IMR-90 (cell line): ENCODE measurements around the gene TYRO3. TPM values are rescaled to one million over a fixed set of nuclear protein-coding genes. Genes with fewer than 3 reads are reported as not detected.

ENCODE experiments used
- ATAC-seq: fragments of 200-7000 bp; cut with Tn5 transposase; 2 replicates; pipeline ENCODE4 v1.9.1; 2020; ENCODE audit warnings: low read depth, mild to moderate bottlenecking, moderate library complexity
- BruUV-seq: library from RNA; stranded (reverse); fragments of 400-500 nt; replicated peaks from 2 replicates; lab custom pipeline; 2021; lab: Mats Ljungman, UMichigan
- CTCF ChIA-PET: fragments of 300-600 bp; formaldehyde crosslinking; extraction: SDS; loops from one replicate; lab custom pipeline; 2021; ENCODE audit warnings: antibody characterized with exemption; lab: Yijun Ruan, JAX
- POLR2A ChIA-PET: fragments of 300-600 bp; sonication (Branson Sonifier 250); formaldehyde crosslinking; loops from one replicate; lab custom pipeline; 2022; ENCODE audit warnings: antibody characterized with exemption; ENCODE audit not compliant: unreplicated experiment; lab: Charles Lee
- DNase-seq: peaks from one replicate; pipeline ENCODE4 v3.0.0; 2013
- H2AFZ ChIP-seq: replicated peaks from 2 replicates; pipeline ENCODE3; 2013; ENCODE audit warnings: low read length, mild to moderate bottlenecking; ENCODE audit not compliant: poor library complexity
- H2AK5ac ChIP-seq: 2 replicates; pipeline ENCODE4 v1.6.1; 2013; ENCODE audit warnings: low read depth, low read length, inconsistent platforms
- H2AK9ac ChIP-seq: replicated peaks from 2 replicates; pipeline ENCODE3; 2013; ENCODE audit warnings: mild to moderate bottlenecking, low read depth, low read length, moderate library complexity; ENCODE audit not compliant: poor library complexity
- H2BK120ac ChIP-seq: 2 replicates; pipeline ENCODE4 v1.6.1; 2013; ENCODE audit warnings: low read depth, low read length, inconsistent platforms
- H2BK15ac ChIP-seq: 3 replicates; pipeline ENCODE4 v1.6.1; 2013; ENCODE audit warnings: low read depth, low read length, inconsistent platforms
- H2BK20ac ChIP-seq: 2 replicates; pipeline ENCODE4 v1.6.1; 2013; ENCODE audit warnings: low read depth, mild to moderate bottlenecking, inconsistent platforms, low read length, moderate library complexity
- H2BK5ac ChIP-seq: 2 replicates; pipeline ENCODE4 v1.6.1; 2013; ENCODE audit warnings: mild to moderate bottlenecking, low read depth, low read length, inconsistent platforms; ENCODE audit not compliant: poor library complexity, severe bottlenecking
- H3K14ac ChIP-seq: replicated peaks from 2 replicates; pipeline ENCODE4 v1.6.1; 2013; ENCODE audit warnings: low read depth, low read length, inconsistent platforms
- H3K18ac ChIP-seq: 2 replicates; pipeline ENCODE4 v1.6.1; 2013; ENCODE audit warnings: low read depth, low read length, control low read depth
- H3K23ac ChIP-seq: 2 replicates; pipeline ENCODE4 v1.6.1; 2013; ENCODE audit warnings: low read depth, low read length, inconsistent platforms
- H3K27ac ChIP-seq: 2 replicates; pipeline ENCODE4 v1.5.1; 2013; ENCODE audit warnings: mild to moderate bottlenecking, control low read depth, low read length; ENCODE audit not compliant: insufficient read depth
- H3K27me3 ChIP-seq: 2 replicates; pipeline ENCODE4 v1.6.1; 2013; ENCODE audit warnings: low read length; ENCODE audit not compliant: control insufficient read depth, insufficient read depth
- H3K36me3 ChIP-seq: 2 replicates; pipeline ENCODE4 v1.6.1; 2013; ENCODE audit warnings: low read length, mixed read lengths; ENCODE audit not compliant: control insufficient read depth, insufficient read depth
- H3K4ac ChIP-seq: 2 replicates; pipeline ENCODE4 v1.6.1; 2013; ENCODE audit warnings: low read depth, low read length, inconsistent platforms
- H3K4me1 ChIP-seq: 2 replicates; pipeline ENCODE4 v1.6.1; 2013; ENCODE audit warnings: low read length, mixed read lengths; ENCODE audit not compliant: control insufficient read depth, insufficient read depth
- H3K4me2 ChIP-seq: 2 replicates; pipeline ENCODE4 v1.6.1; 2013; ENCODE audit warnings: low read depth, mild to moderate bottlenecking, control low read depth, low read length, moderate library complexity
- H3K4me3 ChIP-seq: 2 replicates; pipeline ENCODE4 v1.5.1; 2013; ENCODE audit warnings: low read depth, mild to moderate bottlenecking, control low read depth, low read length, moderate library complexity; ENCODE audit not compliant: insufficient read depth
- H3K56ac ChIP-seq: 2 replicates; pipeline ENCODE4 v1.6.1; 2013; ENCODE audit warnings: low read length, inconsistent platforms; ENCODE audit not compliant: insufficient read depth; ENCODE audit errors: extremely low read depth
- H3K79me1 ChIP-seq, 2 experiments: 2 replicates each; pipeline ENCODE4 v1.6.1; 2013; ENCODE audit warnings: low read length in 2 of 2, inconsistent platforms in 1 of 2, low read depth in 1 of 2
- H3K9ac ChIP-seq: 2 replicates; pipeline ENCODE4 v1.6.1; 2013; ENCODE audit warnings: low read depth, low read length, control low read depth
- H3K9me1 ChIP-seq: 2 replicates; pipeline ENCODE4 v1.6.1; 2013; ENCODE audit warnings: low read length, inconsistent platforms; ENCODE audit not compliant: insufficient read depth
- H3K9me3 ChIP-seq: 2 replicates; pipeline ENCODE4 v1.6.1; 2013; ENCODE audit warnings: low read length; ENCODE audit not compliant: control insufficient read depth, insufficient read depth
- H4K20me1 ChIP-seq: 2 replicates; pipeline ENCODE4 v1.6.1; 2013; ENCODE audit warnings: low read length, inconsistent platforms; ENCODE audit not compliant: insufficient read depth
- H4K5ac ChIP-seq: 2 replicates; pipeline ENCODE4 v1.6.1; 2013; ENCODE audit warnings: mild to moderate bottlenecking, low read depth, low read length, control low read depth
- H4K8ac ChIP-seq, 2 experiments: 2 replicates each; pipeline ENCODE4 v1.6.1; 2013; ENCODE audit warnings: low read depth in 2 of 2, low read length in 2 of 2, control low read depth in 1 of 2, inconsistent platforms in 1 of 2
- H4K91ac ChIP-seq: 2 replicates; pipeline ENCODE4 v1.6.1; 2013; ENCODE audit warnings: low read depth, low read length, inconsistent platforms; ENCODE audit not compliant: insufficient read depth
- CEBPB ChIP-seq: IDR thresholded peaks from 2 replicates; pipeline ENCODE4 v1.6.1; 2012; ENCODE audit warnings: low read depth, low read length, improper control_type of control experiment
- MAFK ChIP-seq: IDR thresholded peaks from 2 replicates; pipeline ENCODE4 v1.6.1; 2012; ENCODE audit warnings: low read depth, low read length, improper control_type of control experiment
- MXI1 ChIP-seq: IDR thresholded peaks from 2 replicates; pipeline ENCODE4 v1.6.1; 2012; ENCODE audit warnings: low read depth, mild to moderate bottlenecking, low read length, moderate library complexity, borderline replicate concordance
- NFE2L2 ChIP-seq: fragments of 150-350 bp; IDR thresholded peaks from 2 replicates; pipeline ENCODE4 v1.6.1; 2016; ENCODE audit warnings: low read depth, mild to moderate bottlenecking, low read length
- RCOR1 ChIP-seq: IDR thresholded peaks from 2 replicates; pipeline ENCODE4 v1.6.1; 2012; ENCODE audit warnings: mild to moderate bottlenecking, low read length, improper control_type of control experiment; ENCODE audit not compliant: insufficient replicate concordance
- WGBS, 2 experiments: methylation state at CpG; one replicate each; pipeline versions ENCODE4 v1.1.5 to v1.1.7; 2013; ENCODE audit warnings: missing lambda C conversion rate in 2 of 2; ENCODE audit not compliant: insufficient read length in 1 of 2; ENCODE audit errors: extremely low coverage in 2 of 2; 5-methylcytosine and 5-hydroxymethylcytosine counted together
- dilution Hi-C: fragments of 300-500 bp; cut with HindIII; formaldehyde crosslinking; loops from one replicate; pipeline ENCODE4 v1.14.3; 2018; ENCODE audit warnings: low sequenced_read_pairs; ENCODE audit not compliant: unreplicated experiment
- in situ Hi-C: fragments of 300-500 bp; cut with MboI; formaldehyde crosslinking; loops from 3 replicates; pipeline ENCODE4 v1.14.3; 2019; ENCODE audit warnings: low sequenced_read_pairs, inconsistent platforms, mixed read lengths
- intact Hi-C: fragments of 100-400 bp; cut with micrococcal nuclease; formaldehyde crosslinking; loops from 2 replicates; pipeline ENCODE4 v1.10.0; 2022
- polyA plus RNA-seq, 3 experiments: library from polyadenylated mRNA; depleted of rRNA; stranded (reverse); fragments of >200 nt; gene quantifications; 2 replicates each; pipeline ENCODE4 v1.2.3, GENCODE V29; 2012; ENCODE audit warnings: low replicate concordance in 1 of 3
- total RNA-seq: library from RNA; depleted of rRNA; stranded (reverse); fragments of >200 nt; gene quantifications from 2 replicates; pipeline ENCODE4 v1.2.3, GENCODE V29; 2012

TYRO3 gene
- total and polyA plus RNA-seq, 2 of the 4 experiments (the other 2 are of a cell fraction), result 11.5 to 18.4 TPM

DNA sequence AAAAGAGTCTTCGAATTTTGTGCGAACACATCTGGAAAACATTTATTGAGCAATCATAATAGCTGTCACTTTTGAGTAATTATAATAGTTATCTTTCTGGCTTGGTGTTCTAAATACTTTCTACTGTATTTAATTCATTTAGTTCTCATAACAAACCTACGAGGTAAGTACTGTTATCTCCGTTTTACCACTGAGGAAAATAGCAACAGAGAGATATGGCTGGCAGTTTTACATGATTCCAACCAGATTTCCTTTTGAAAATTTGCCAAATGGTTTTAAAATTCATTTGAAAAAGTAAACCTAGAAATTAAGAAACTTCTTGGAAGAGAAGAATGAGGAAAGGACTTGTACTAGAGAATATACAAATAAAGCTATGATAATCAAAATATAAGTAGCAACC is 63.9 kb downstream of the TYRO3 start (continued):
- TF ChIP-seq MXI1, result no peak
- no peak for TF ChIP-seq CEBPB

DNA sequence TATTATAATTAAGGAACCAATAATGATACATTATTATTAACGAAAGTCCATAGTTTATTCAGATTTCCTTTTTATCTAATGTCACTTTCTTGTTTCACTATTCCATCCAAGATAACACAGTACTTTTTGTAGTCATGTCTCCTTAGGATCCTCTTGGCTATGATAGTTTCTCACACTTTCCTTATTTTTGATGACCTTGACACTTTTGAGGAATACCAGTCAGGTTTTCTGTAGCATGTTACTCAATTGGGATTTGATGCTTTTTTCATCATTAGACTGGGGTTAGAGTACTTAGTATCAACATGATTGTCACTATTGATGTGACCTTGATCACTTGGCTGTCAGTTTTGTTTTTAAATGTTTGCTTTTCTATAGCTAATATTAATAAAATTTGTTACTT is 68.2 kb downstream of the TYRO3 start:
- Histone ChIP-seq H2AK5ac (no peak overlapping the region), H2AK9ac (no peak overlapping the region), H2AFZ (no peak overlapping the region), H3K79me1 (peaks cover 0 to 9% of the 10 kb centered on the region in 2 experiments; a peak in 2 of 4 replicates), H2BK5ac (no peak overlapping the region), H3K56ac (no peak overlapping the region), H3K36me3 (no peaks in the 10 kb centered on the region), H3K4me2 (no peak overlapping the region), H3K4me3 (no peak overlapping the region), H4K91ac (no peak overlapping the region), H4K8ac (no peak overlapping the region), H3K27ac (no peak overlapping the region), H2BK15ac (no peak overlapping the region), H3K4me1 (no peaks in the 10 kb centered on the region), H4K5ac (no peak overlapping the region), H2BK20ac (no peak overlapping the region), H4K20me1 (no peaks in the 10 kb centered on the region), H3K18ac (no peak overlapping the region), H3K23ac (no peak overlapping the region), H3K4ac (no peak overlapping the region), H2BK120ac (no peak overlapping the region), H3K9me3 (no peaks in the 10 kb centered on the region), H3K14ac (no peak overlapping the region), H3K9me1 (0 out of 2 replicates have a peak, but pooled peaks cover 2% of the 10 kb centered on the region), H3K27me3 (no peaks in the 10 kb centered on the region), H3K9ac (no peak overlapping the region)
- ATAC-seq (no peak), DNase-seq (no peak)
- dilution Hi-C loops (no loop called here), intact Hi-C loops (no loop called here), in situ Hi-C loops (no loop called here)
- BruUV-seq, result no TSS peak
- CTCF ChIA-PET, result no interaction called here
- TF ChIP-seq NFE2L2, result no peak
- TF ChIP-seq MAFK, result peak; percentile 87
- TF ChIP-seq RCOR1, result no peak
- POLR2A ChIA-PET, result no interaction called here
- no CpG with 5 or more reads among the region's 1 CpG for WGBS, 2 experiments
